Neuronal stem cell (in vitro differentiated cells): ENCODE data around the gene TOGARAM2.

ENCODE experiments used
- DNase-seq: peaks from one replicate; pipeline ENCODE4 v3.0.0-alpha.2; 2013; ENCODE audit warnings: low spot score
- H2AFZ ChIP-seq: one replicate; pipeline ENCODE4 v1.6.1; 2013; ENCODE audit warnings: mild to moderate bottlenecking, low read length, inconsistent platforms
- H2AK5ac ChIP-seq: 2 replicates; pipeline ENCODE4 v1.6.1; 2013; ENCODE audit warnings: low read depth, mild to moderate bottlenecking, inconsistent platforms, low read length, moderate library complexity, mixed read lengths
- H2BK120ac ChIP-seq: 2 replicates; pipeline ENCODE4 v1.6.1; 2013; ENCODE audit warnings: low read depth, mild to moderate bottlenecking, inconsistent platforms, low read length, moderate library complexity, mixed read lengths
- H2BK12ac ChIP-seq: one replicate; pipeline ENCODE4 v1.6.1; 2013; ENCODE audit warnings: low read length, inconsistent platforms
- H2BK15ac ChIP-seq: 2 replicates; pipeline ENCODE4 v1.6.1; 2013; ENCODE audit warnings: mild to moderate bottlenecking, low read length, inconsistent platforms, mixed read lengths
- H2BK5ac ChIP-seq: one replicate; pipeline ENCODE4 v1.6.1; 2013; ENCODE audit warnings: inconsistent platforms, mild to moderate bottlenecking, low read length, moderate library complexity
- H3K14ac ChIP-seq: one replicate; pipeline ENCODE4 v1.6.1; 2013; ENCODE audit warnings: low read length, inconsistent platforms
- H3K18ac ChIP-seq: 2 replicates; pipeline ENCODE4 v1.6.1; 2013; ENCODE audit warnings: low read length, inconsistent platforms
- H3K23ac ChIP-seq: 2 replicates; pipeline ENCODE4 v1.6.1; 2013; ENCODE audit warnings: low read depth, mild to moderate bottlenecking, mixed read lengths, low read length, inconsistent platforms; ENCODE audit not compliant: poor library complexity
- H3K27ac ChIP-seq: replicated peaks from 3 replicates; pipeline ENCODE4 v1.5.1; 2013; ENCODE audit warnings: low read length, inconsistent platforms
- H3K27me3 ChIP-seq, 3 experiments: 2 replicates each; pipeline ENCODE4 v1.6.1; 2013; ENCODE audit warnings: low read length in 3 of 3, mild to moderate bottlenecking in 2 of 3, inconsistent platforms in 1 of 3, low read depth in 1 of 3, mixed read lengths in 1 of 3, moderate library complexity in 1 of 3; ENCODE audit not compliant: control insufficient read depth in 3 of 3, insufficient read depth in 3 of 3
- H3K36me3 ChIP-seq, 2 donors: replicated peaks in 1 of 2; 2 replicates each; pipeline ENCODE4 v1.6.1; 2013; ENCODE audit warnings: low read length in 2 of 2; ENCODE audit not compliant: control insufficient read depth in 2 of 2, insufficient read depth in 2 of 2
- H3K4ac ChIP-seq: 2 replicates; pipeline ENCODE4 v1.6.1; 2013; ENCODE audit warnings: inconsistent platforms, mild to moderate bottlenecking, low read length, moderate library complexity
- H3K4me1 ChIP-seq, 2 donors: 1 replicate in 1 of 2; 2 replicates in 1 of 2; pipeline ENCODE4 v1.6.1; 2013; ENCODE audit warnings: low read length in 2 of 2, low read depth in 1 of 2; ENCODE audit not compliant: control insufficient read depth in 2 of 2, insufficient read depth in 1 of 2
- H3K4me2 ChIP-seq: one replicate; pipeline ENCODE4 v1.6.1; 2013; ENCODE audit warnings: mild to moderate bottlenecking, low read length, inconsistent platforms; ENCODE audit not compliant: insufficient read depth, poor library complexity, severe bottlenecking
- H3K4me3 ChIP-seq, 2 donors: 2 replicates each; pipeline ENCODE4 v1.5.1; 2013; ENCODE audit warnings: low read length in 2 of 2, mild to moderate bottlenecking in 2 of 2, inconsistent platforms in 1 of 2, moderate library complexity in 1 of 2
- H3K79me1 ChIP-seq: one replicate; pipeline ENCODE4 v1.6.1; 2013; ENCODE audit warnings: low read depth, mild to moderate bottlenecking, inconsistent platforms, low read length, moderate library complexity
- H3K9ac ChIP-seq: one replicate; pipeline ENCODE4 v1.6.1; 2013; ENCODE audit warnings: mild to moderate bottlenecking, low read depth, low read length, inconsistent platforms; ENCODE audit not compliant: poor library complexity
- H3K9me3 ChIP-seq, 2 donors: replicated peaks in 1 of 2; 2 replicates each; pipeline versions ENCODE3 to v1.6.1; 2013; ENCODE audit warnings: low read length in 2 of 2, mild to moderate bottlenecking in 2 of 2, inconsistent platforms in 1 of 2, low read depth in 1 of 2, mixed read lengths in 1 of 2, moderate library complexity in 1 of 2; ENCODE audit not compliant: control insufficient read depth in 2 of 2, insufficient read depth in 1 of 2
- H4K8ac ChIP-seq: one replicate; pipeline ENCODE4 v1.6.1; 2013; ENCODE audit warnings: low read depth, mild to moderate bottlenecking, inconsistent platforms, low read length, moderate library complexity
- H4K91ac ChIP-seq: one replicate; pipeline ENCODE4 v1.6.1; 2013; ENCODE audit warnings: low read length, low read depth, mild to moderate bottlenecking, inconsistent platforms; ENCODE audit not compliant: poor library complexity
- WGBS, 2 donors: extraction: QIAGEN DNeasy Blood & Tissue Kit; methylation state at CpG; one replicate each; pipeline ENCODE4 v1.1.7; 2013; ENCODE audit warnings: missing lambda C conversion rate in 2 of 2, mixed read lengths in 1 of 2; ENCODE audit not compliant: insufficient read length in 2 of 2, insufficient replicate concordance in 1 of 2; ENCODE audit errors: extremely low coverage in 2 of 2; 5-methylcytosine and 5-hydroxymethylcytosine counted together

Gene TOGARAM2

GRCh38 chr2:28956890-28957289 lies 24.2 kb upstream of the TOGARAM2 start:
- Histone ChIP-seq H2AK5ac (no peak overlapping the region), H3K4me3 (no peak overlapping the region), H3K14ac (no peak overlapping the region), H4K91ac (no peak overlapping the region), H3K4ac (no peak overlapping the region), H2BK15ac (no peak overlapping the region), H3K9me3 (no peaks in the 10 kb centered on the region), H3K27ac (no peak overlapping the region), H2BK120ac (no peak overlapping the region), H3K9ac (no peak overlapping the region), H3K4me1 (peaks cover 6 to 9% of the 10 kb centered on the region in 2 donors), H2BK12ac (no peak overlapping the region), H3K27me3 (peaks cover 0 to 5% (median 0%) of the 10 kb centered on the region in 3 experiments), H3K36me3 (no peaks in the 10 kb centered on the region), H3K23ac (no peak overlapping the region), H2AFZ (no peak overlapping the region), H3K18ac (no peak overlapping the region), H4K8ac (no peak overlapping the region), H3K4me2 (no peak overlapping the region), H2BK5ac (no peak overlapping the region), H3K79me1 (no peaks in the 10 kb centered on the region)
- WGBS, 2 donors: no CpG with 5 or more reads among the region's 15 CpGs
- DNase-seq: no peak

GRCh38 chr2:28958689-28959088 lies 22.4 kb upstream of the TOGARAM2 start:
- Histone ChIP-seq H3K9ac (no peak overlapping the region), H3K4ac (no peak overlapping the region), H2BK120ac (no peak overlapping the region), H3K23ac (no peak overlapping the region), H4K91ac (no peak overlapping the region), H3K9me3 (no peaks in the 10 kb centered on the region), H3K4me3 (peak overlapping the region in 1 of 2 donors; percentile 27), H2BK5ac (no peak overlapping the region), H3K36me3 (no peaks in the 10 kb centered on the region), H3K4me2 (no peak overlapping the region), H3K18ac (peak overlapping the region; percentile 0), H4K8ac (no peak overlapping the region), H2BK15ac (no peak overlapping the region), H2AK5ac (no peak overlapping the region), H3K79me1 (no peaks in the 10 kb centered on the region), H3K27ac (no peak overlapping the region), H3K14ac (no peak overlapping the region), H3K4me1 (peaks cover 4 to 6% of the 10 kb centered on the region in 2 donors), H3K27me3 (peaks cover 0 to 5% (median 0%) of the 10 kb centered on the region in 3 experiments), H2BK12ac (no peak overlapping the region), H2AFZ (peak overlapping the region; percentile 68)
- no CpG with 5 or more reads among the region's 9 CpGs for WGBS, 2 donors
- DNase-seq: peak; percentile 69

- Histone ChIP-seq H3K9me3 (no peaks in the 10 kb centered on the region), H3K18ac (no peak overlapping the region), H3K36me3 (no peaks in the 10 kb centered on the region), H4K8ac (no peak overlapping the region), H2AFZ (peak overlapping the region; percentile 21), H2BK15ac (no peak overlapping the region), H2BK5ac (no peak overlapping the region), H3K27me3 (peaks cover 0 to under 1% (median 0%) of the 10 kb centered on the region in 3 experiments), H3K4me2 (no peak overlapping the region), H3K14ac (no peak overlapping the region), H3K23ac (no peak overlapping the region), H2BK12ac (no peak overlapping the region), H3K79me1 (no peaks in the 10 kb centered on the region), H2BK120ac (no peak overlapping the region), H3K4me1 (peaks cover 4 to 6% of the 10 kb centered on the region in 2 donors), H3K4me3 (no peak overlapping the region), H2AK5ac (no peak overlapping the region), H3K9ac (no peak overlapping the region), H3K27ac (no peak overlapping the region), H3K4ac (no peak overlapping the region), H4K91ac (no peak overlapping the region)
- DNase-seq: no peak
- no CpG with 5 or more reads among the region's 5 CpGs for WGBS, 2 donors
Measured at GRCh38 chr2:28960401-28960800, 20.7 kb upstream of the TOGARAM2 start.

GRCh38 chr2:28962505-28962904 lies 18.6 kb upstream of the TOGARAM2 start:
- DNase-seq: no peak
- no peak overlapping the region for H3K4me3 ChIP-seq
- no peaks in the 10 kb centered on the region for H3K36me3 ChIP-seq
- no peak overlapping the region for H4K8ac ChIP-seq
- no peaks in the 10 kb centered on the region for H3K79me1 ChIP-seq
- H2BK120ac ChIP-seq: no peak overlapping the region
- H2AFZ ChIP-seq: no peak overlapping the region
- no peaks in the 10 kb centered on the region for H3K9me3 ChIP-seq
- H2BK12ac ChIP-seq: no peak overlapping the region
- H3K4me2 ChIP-seq: no peak overlapping the region
- H4K91ac ChIP-seq: no peak overlapping the region
- no peak overlapping the region for H2AK5ac ChIP-seq
- H3K4me1 ChIP-seq: peaks cover 2% of the 10 kb centered on the region in 2 donors
- no peak overlapping the region for H3K18ac ChIP-seq
- no peak overlapping the region for H3K4ac ChIP-seq
- no peak overlapping the region for H3K27ac ChIP-seq
- no peak overlapping the region for H2BK15ac ChIP-seq
- no peak overlapping the region for H2BK5ac ChIP-seq
- no CpG with 5 or more reads among the region's 1 CpG for WGBS, 2 donors
- no peak overlapping the region for H3K9ac ChIP-seq
- no peak overlapping the region for H3K14ac ChIP-seq
- no peaks in the 10 kb centered on the region for H3K27me3 ChIP-seq
- no peak overlapping the region for H3K23ac ChIP-seq
